ENCODE data around the gene THAP4.
A peak's percentile ranks its signal among the peaks of the same experiment; 100 is the strongest.

Gene THAP4

GRCh38 chr2:241540771-241541561 lies 96.0 kb downstream of the THAP4 start:
- peak overlapping the region; percentile 35 to 48 for H3K4me3 ChIP-seq (replicated peaks in 1 of 2; ENCODE audit: low read depth in 2 of 2, low read length in 2 of 2)
- TF ChIP-seq CTCF (IDR thresholded peaks at IDR 0.05; ENCODE audit: low read depth, low read length) = no peak

GRCh38 chr2:241540401-241540770 lies 96.6 kb downstream of the THAP4 start:
- peak in 1 of 2 donors; percentile 67 for DNase-seq (ENCODE audit: low read depth in 2 of 2)
- no peak for TF ChIP-seq CTCF (IDR thresholded peaks at IDR 0.05; ENCODE audit: low read depth, low read length)
- peak overlapping the region; percentile 11 to 48 for H3K4me3 ChIP-seq (replicated peaks in 1 of 2; ENCODE audit: low read depth in 2 of 2, low read length in 2 of 2)

More at GRCh38 chr2:241540771-241541561, 96.0 kb downstream of the THAP4 start:
- DNase-seq (ENCODE audit: low read depth in 2 of 2) = peak; percentile 65 to 67

GRCh38 chr2:241539616-241540374 lies 97.2 kb downstream of the THAP4 start:
- no peak overlapping the region for H3K4me3 ChIP-seq (replicated peaks in 1 of 2; ENCODE audit: low read depth in 2 of 2, low read length in 2 of 2)
- no peak for TF ChIP-seq CTCF (IDR thresholded peaks at IDR 0.05; ENCODE audit: low read depth, low read length)
- no peak for DNase-seq (ENCODE audit: low read depth in 2 of 2)

GRCh38 chr2:241538838-241539615 lies 97.9 kb downstream of the THAP4 start:
- no peak overlapping the region for H3K4me3 ChIP-seq (replicated peaks in 1 of 2; ENCODE audit: low read depth in 2 of 2, low read length in 2 of 2)
- DNase-seq (ENCODE audit: low read depth in 2 of 2) = no peak
- no peak for TF ChIP-seq CTCF (IDR thresholded peaks at IDR 0.05; ENCODE audit: low read depth, low read length)

GRCh38 chr2:241535871-241536655 lies 100.9 kb downstream of the THAP4 start:
- DNase-seq (ENCODE audit: low read depth in 2 of 2) = no peak
- TF ChIP-seq CTCF (IDR thresholded peaks at IDR 0.05; ENCODE audit: low read depth, low read length) = no peak
- no peak overlapping the region for H3K4me3 ChIP-seq (replicated peaks in 1 of 2; ENCODE audit: low read depth in 2 of 2, low read length in 2 of 2)
